Measurements from ENCODE around the gene NPR3. TPM values are rescaled to one million over a fixed set of nuclear protein-coding genes. Genes with fewer than 3 reads are reported as not detected.

The NPR3 gene
- total RNA-seq, 2 experiments from 2014 or later: 0.15 TPM; not detected in 1

GRCh38 chr5:32805971-32806638 lies 95.0 kb downstream of the NPR3 start:
- no peak for DNase-seq
- Mint-ChIP-seq H3K9me3 (peaks cover 5% of the 10 kb centered on the region), H3K4me1 (ENCODE audit: low read depth) (no peaks in the 10 kb centered on the region), H3K36me3 (no peaks in the 10 kb centered on the region), H3K27ac (no peak overlapping the region), H3K4me3 (no peak overlapping the region), H3K27me3 (no peaks in the 10 kb centered on the region)
- ChIA-PET POLR2A (no interaction called here), CTCF (no interaction called here)
- intact Hi-C loops (cut with micrococcal nuclease): no loop called here

- DNase-seq: no peak
- Mint-ChIP-seq H3K4me1 (ENCODE audit: low read depth) (no peaks in the 10 kb centered on the region), H3K36me3 (no peaks in the 10 kb centered on the region), H3K27ac (no peak overlapping the region), H3K4me3 (no peak overlapping the region), H3K9me3 (peaks cover 2% of the 10 kb centered on the region), H3K27me3 (no peaks in the 10 kb centered on the region)
- intact Hi-C loops (cut with micrococcal nuclease): no loop called here
- CTCF ChIA-PET: no interaction called here
- POLR2A ChIA-PET: no interaction called here
Measured at GRCh38 chr5:32808783-32809182, 97.7 kb downstream of the NPR3 start.

GRCh38 chr5:32810804-32811203 lies 99.7 kb downstream of the NPR3 start:
- Mint-ChIP-seq H3K27me3 (no peaks in the 10 kb centered on the region), H3K4me3 (no peak overlapping the region), H3K4me1 (ENCODE audit: low read depth) (no peaks in the 10 kb centered on the region), H3K9me3 (peaks cover 3% of the 10 kb centered on the region), H3K36me3 (no peaks in the 10 kb centered on the region), H3K27ac (no peak overlapping the region)
- ChIA-PET POLR2A (no interaction called here), CTCF (no interaction called here)
- intact Hi-C loops (cut with micrococcal nuclease): no loop called here
- DNase-seq: no peak

GRCh38 chr5:32812399-32812798 lies 101.3 kb downstream of the NPR3 start:
- no peaks in the 10 kb centered on the region for H3K27me3 Mint-ChIP-seq
- DNase-seq: no peak
- H3K4me1 Mint-ChIP-seq (ENCODE audit: low read depth): no peaks in the 10 kb centered on the region
- no peaks in the 10 kb centered on the region for H3K36me3 Mint-ChIP-seq
- intact Hi-C loops (cut with micrococcal nuclease): no loop called here
- H3K27ac Mint-ChIP-seq: no peak overlapping the region
- ChIA-PET CTCF (interaction anchor here (0.6 kb wide), 1 partner anchor 23 kb away, joined by 3 read pairs; no protein-coding TSS in a partner anchor), POLR2A (no interaction called here)
- peaks cover 3% of the 10 kb centered on the region for H3K9me3 Mint-ChIP-seq
- H3K4me3 Mint-ChIP-seq: no peak overlapping the region

- CTCF ChIA-PET: no interaction called here
- H3K9me3 Mint-ChIP-seq: peaks cover 3% of the 10 kb centered on the region
- no peak overlapping the region for H3K4me3 Mint-ChIP-seq
- POLR2A ChIA-PET: no interaction called here
- intact Hi-C loops (cut with micrococcal nuclease): no loop called here
- no peaks in the 10 kb centered on the region for H3K27me3 Mint-ChIP-seq
- no peak overlapping the region for H3K27ac Mint-ChIP-seq
- H3K4me1 Mint-ChIP-seq (ENCODE audit: low read depth): no peaks in the 10 kb centered on the region
- no peak for DNase-seq
- no peaks in the 10 kb centered on the region for H3K36me3 Mint-ChIP-seq
Measured at GRCh38 chr5:32814141-32814540, 103.0 kb downstream of the NPR3 start.

- DNase-seq: no peak
- CTCF ChIA-PET: no interaction called here
- intact Hi-C loops (cut with micrococcal nuclease): no loop called here
- H3K9me3 Mint-ChIP-seq: peaks cover 3% of the 10 kb centered on the region
- no peaks in the 10 kb centered on the region for H3K36me3 Mint-ChIP-seq
- no peaks in the 10 kb centered on the region for H3K27me3 Mint-ChIP-seq
- H3K4me3 Mint-ChIP-seq: no peak overlapping the region
- no peaks in the 10 kb centered on the region for H3K4me1 Mint-ChIP-seq (ENCODE audit: low read depth)
- POLR2A ChIA-PET: no interaction called here
- no peak overlapping the region for H3K27ac Mint-ChIP-seq
Measured at GRCh38 chr5:32814620-32815019, 103.5 kb downstream of the NPR3 start.

GRCh38 chr5:32827981-32828380 lies 116.9 kb downstream of the NPR3 start:
- CTCF ChIA-PET: no interaction called here

GRCh38 chr5:32828492-32828891 lies 117.4 kb downstream of the NPR3 start:
- CTCF ChIA-PET: no interaction called here
- Mint-ChIP-seq H3K27me3 (no peaks in the 10 kb centered on the region), H3K27ac (no peak overlapping the region), H3K9me3 (no peaks in the 10 kb centered on the region), H3K36me3 (no peaks in the 10 kb centered on the region), H3K4me3 (no peak overlapping the region), H3K4me1 (ENCODE audit: low read depth) (no peaks in the 10 kb centered on the region)
- no peak for DNase-seq
- intact Hi-C loops (cut with micrococcal nuclease): no loop called here
- POLR2A ChIA-PET: interaction anchor here (0.9 kb wide), 1 partner anchor 101 kb away, joined by 3 read pairs; no protein-coding TSS in a partner anchor

More at GRCh38 chr5:32827981-32828380, 116.9 kb downstream of the NPR3 start:
- no peaks in the 10 kb centered on the region for H3K27me3 Mint-ChIP-seq
- H3K4me1 Mint-ChIP-seq (ENCODE audit: low read depth): no peaks in the 10 kb centered on the region
- POLR2A ChIA-PET: interaction anchor here (0.5 to 0.9 kb wide), 2 partner anchors 101 to 688 kb away, joined by 3 read pairs; no protein-coding TSS in a partner anchor
- no peak overlapping the region for H3K27ac Mint-ChIP-seq
- DNase-seq: no peak
- intact Hi-C loops (cut with micrococcal nuclease): no loop called here
- no peak overlapping the region for H3K4me3 Mint-ChIP-seq
- H3K9me3 Mint-ChIP-seq: no peaks in the 10 kb centered on the region
- no peaks in the 10 kb centered on the region for H3K36me3 Mint-ChIP-seq

GRCh38 chr5:32831624-32832023 lies 120.5 kb downstream of the NPR3 start:
- Mint-ChIP-seq H3K9me3 (peaks cover 1% of the 10 kb centered on the region), H3K27ac (no peak overlapping the region), H3K4me1 (ENCODE audit: low read depth) (no peaks in the 10 kb centered on the region), H3K27me3 (no peaks in the 10 kb centered on the region), H3K36me3 (no peaks in the 10 kb centered on the region), H3K4me3 (no peak overlapping the region)
- no peak for DNase-seq
- intact Hi-C loops (cut with micrococcal nuclease): no loop called here
- POLR2A ChIA-PET: no interaction called here
- CTCF ChIA-PET: no interaction called here

GRCh38 chr5:32833127-32833526 lies 122.0 kb downstream of the NPR3 start:
- no peak for DNase-seq
- H3K9me3 Mint-ChIP-seq: peaks cover 1% of the 10 kb centered on the region
- POLR2A ChIA-PET: no interaction called here
- no peak overlapping the region for H3K4me3 Mint-ChIP-seq
- H3K27ac Mint-ChIP-seq: no peak overlapping the region
- no peaks in the 10 kb centered on the region for H3K36me3 Mint-ChIP-seq
- no peaks in the 10 kb centered on the region for H3K4me1 Mint-ChIP-seq (ENCODE audit: low read depth)
- CTCF ChIA-PET: no interaction called here
- no peaks in the 10 kb centered on the region for H3K27me3 Mint-ChIP-seq
- intact Hi-C loops (cut with micrococcal nuclease): no loop called here

GRCh38 chr5:32833663-32834062 lies 122.5 kb downstream of the NPR3 start:
- no peak overlapping the region for H3K27ac Mint-ChIP-seq
- no peak overlapping the region for H3K4me3 Mint-ChIP-seq
- CTCF ChIA-PET: no interaction called here

GRCh38 chr5:32834251-32834650 lies 123.1 kb downstream of the NPR3 start:
- no peak for DNase-seq
- Mint-ChIP-seq H3K36me3 (no peaks in the 10 kb centered on the region), H3K27me3 (no peaks in the 10 kb centered on the region), H3K4me3 (no peak overlapping the region), H3K4me1 (ENCODE audit: low read depth) (no peaks in the 10 kb centered on the region), H3K27ac (no peak overlapping the region), H3K9me3 (peaks cover 1% of the 10 kb centered on the region)
- intact Hi-C loops (cut with micrococcal nuclease): no loop called here
- ChIA-PET CTCF (no interaction called here), POLR2A (no interaction called here)

More at GRCh38 chr5:32833663-32834062, 122.5 kb downstream of the NPR3 start:
- no peaks in the 10 kb centered on the region for H3K27me3 Mint-ChIP-seq
- intact Hi-C loops (cut with micrococcal nuclease): no loop called here
- H3K36me3 Mint-ChIP-seq: no peaks in the 10 kb centered on the region
- DNase-seq: no peak
- no peaks in the 10 kb centered on the region for H3K4me1 Mint-ChIP-seq (ENCODE audit: low read depth)
- peaks cover 1% of the 10 kb centered on the region for H3K9me3 Mint-ChIP-seq
- POLR2A ChIA-PET: no interaction called here

GRCh38 chr5:32836176-32836575 lies 125.1 kb downstream of the NPR3 start:
- ChIA-PET CTCF (interaction anchor here (0.7 kb wide), 1 partner anchor 23 kb away, joined by 3 read pairs; no protein-coding TSS in a partner anchor), POLR2A (no interaction called here)
- peaks cover 1% of the 10 kb centered on the region for H3K9me3 Mint-ChIP-seq
- no peaks in the 10 kb centered on the region for H3K36me3 Mint-ChIP-seq
- no peaks in the 10 kb centered on the region for H3K4me1 Mint-ChIP-seq (ENCODE audit: low read depth)
- H3K4me3 Mint-ChIP-seq: no peak overlapping the region
- H3K27me3 Mint-ChIP-seq: no peaks in the 10 kb centered on the region
- H3K27ac Mint-ChIP-seq: no peak overlapping the region
- intact Hi-C loops (cut with micrococcal nuclease): no loop called here
- no peak for DNase-seq

All from activated CD4-positive, alpha-beta memory T cell treated with anti-CD3 and anti-CD28 coated beads for 36 hours (primary cell).